Measurements from ENCODE around the gene KIRREL3.

The KIRREL3 gene

GRCh38 chr11:126949066-126949891, 51.3 kb downstream of the KIRREL3 start:
- DNase-seq, result no peak

GRCh38 chr11:126948563-126948962, 52.0 kb downstream of the KIRREL3 start:
- no peak for DNase-seq

- DNase-seq, result no peak
These were observed 55.3 kb downstream of the KIRREL3 start for GRCh38 chr11:126945319-126945718.

- no peak for DNase-seq
These were observed 57.3 kb downstream of the KIRREL3 start for GRCh38 chr11:126943316-126943715.

GRCh38 chr11:126942146-126942545, 58.4 kb downstream of the KIRREL3 start:
- DNase-seq, result no peak

- DNase-seq, result no peak
These were observed 61.0 kb downstream of the KIRREL3 start for GRCh38 chr11:126939552-126939951.

- DNase-seq, result no peak
These were observed 61.9 kb downstream of the KIRREL3 start for GRCh38 chr11:126938718-126939117.

- no peak for DNase-seq
These were observed 70.3 kb downstream of the KIRREL3 start for GRCh38 chr11:126930091-126930841.

- no peak for DNase-seq
These were observed 71.2 kb downstream of the KIRREL3 start for GRCh38 chr11:126929179-126930061.

GRCh38 chr11:126927623-126928022, 72.9 kb downstream of the KIRREL3 start:
- DNase-seq, result no peak

- no peak for DNase-seq
These were observed 74.2 kb downstream of the KIRREL3 start for GRCh38 chr11:126926376-126926791.

- DNase-seq, result no peak
These were observed 75.1 kb downstream of the KIRREL3 start for GRCh38 chr11:126925321-126926093.

- DNase-seq, result no peak
These were observed 76.1 kb downstream of the KIRREL3 start for GRCh38 chr11:126924376-126925040.

- DNase-seq, result no peak
These were observed 79.7 kb downstream of the KIRREL3 start for GRCh38 chr11:126920833-126921232.

- no peak for DNase-seq
These were observed 81.3 kb downstream of the KIRREL3 start for GRCh38 chr11:126919147-126919823.

GRCh38 chr11:126918556-126918955, 82.0 kb downstream of the KIRREL3 start:
- no peak for DNase-seq

GRCh38 chr11:126917531-126918204, 82.9 kb downstream of the KIRREL3 start:
- DNase-seq, result no peak

- no peak for DNase-seq
These were observed 85.1 kb downstream of the KIRREL3 start for GRCh38 chr11:126915430-126915829.

- DNase-seq, result no peak
These were observed 85.6 kb downstream of the KIRREL3 start for GRCh38 chr11:126914941-126915340.

GRCh38 chr11:126914166-126914565, 86.4 kb downstream of the KIRREL3 start:
- DNase-seq, result no peak

GRCh38 chr11:126904520-126904919, 96.0 kb downstream of the KIRREL3 start:
- DNase-seq, result no peak

Data from NCI-H510A (cell line).